Liver (tissue), 2 donors: ENCODE data around the gene SNX33.

Source experiments
- CTCF ChIP-seq: fragments of 150-350 bp; IDR thresholded peaks from 2 replicates; pipeline ENCODE4 v1.5.1; 2017; ENCODE audit warnings: improper control_type of control experiment, low read depth, low read length; ENCODE audit not compliant: missing input control
- MAX ChIP-seq: IDR thresholded peaks from 2 replicates; pipeline ENCODE4 v1.6.1; 2016; ENCODE audit warnings: antibody characterized with exemption
- donor health status: healthy.

GRCh38 chr15:75671730-75672602 is 24.3 kb downstream of the SNX33 start:
- TF ChIP-seq MAX (no peak), CTCF (no peak)
